K562 (cell line): ENCODE data around the gene BICC1. TPM values are rescaled to one million over a fixed set of nuclear protein-coding genes. Genes with fewer than 3 reads are reported as not detected.

Experiments used
- ATAC-seq: fragments of 200-7000 bp; cut with Tn5 transposase; 3 replicates; pipeline ENCODE4 v1.9.1; 2020; ENCODE audit warnings: moderate library complexity
- BruUV-seq: library from RNA; stranded (reverse); fragments of 400-500 nt; replicated peaks from 2 replicates; lab custom pipeline; 2021; lab: Mats Ljungman, UMichigan
- CTCF ChIA-PET: fragments of 300-600 bp; formaldehyde crosslinking; extraction: SDS; loops from one replicate; lab custom pipeline; 2021; ENCODE audit warnings: low intra/inter-chr PET ratio; lab: Yijun Ruan, JAX
- POLR2A ChIA-PET: fragments of 300-600, 350-650 bp; sonication (Branson Sonifier 250); formaldehyde crosslinking; extraction: SDS; loops from one replicate; lab custom pipeline; 2021; ENCODE audit warnings: antibody characterized with exemption, inconsistent platforms; lab: Yijun Ruan, JAX
- DNase-seq, 4 experiments: peaks; one replicate each; pipeline versions ENCODE4 v3.0.0 to v3.0.0-alpha.2; 2011 to 2018; ENCODE audit warnings: low spot score in 3 of 4, mixed read lengths in 3 of 4; ENCODE audit errors: extremely low read depth in 1 of 4
- FAIRE-seq: peaks from 2 replicates; lab custom pipeline; 2011; peaks lifted over from hg19 to GRCh38; lab: Jason Lieb, UNC
- H2AFZ ChIP-seq: 2 replicates; pipeline ENCODE4 v1.6.0; 2011; ENCODE audit warnings: low read depth, low read length, control low read depth, inconsistent platforms
- H3K27ac ChIP-seq: fragments of 200-600 bp; 3 replicates; pipeline ENCODE4 v1.8.0; 2011; ENCODE audit warnings: low read depth, mild to moderate bottlenecking, control low read depth, inconsistent platforms, low read length, moderate library complexity, mixed read lengths; ENCODE audit errors: extremely low read depth
- H3K27me3 ChIP-seq, 2 experiments: fragments of 300-600 bp in 1 of 2; 2 replicates in 1 of 2; 3 replicates in 1 of 2; pipeline versions ENCODE4 v1.6.0 to v1.8.0; 2011; ENCODE audit warnings: inconsistent platforms in 2 of 2, low read length in 2 of 2, mild to moderate bottlenecking in 1 of 2, mixed read lengths in 1 of 2, moderate library complexity in 1 of 2; ENCODE audit not compliant: control insufficient read depth in 2 of 2, insufficient read depth in 2 of 2
- H3K36me3 ChIP-seq: fragments of 300-600 bp; 3 replicates; pipeline ENCODE4 v1.8.0; 2011; ENCODE audit warnings: mild to moderate bottlenecking, low read length, inconsistent platforms; ENCODE audit not compliant: control insufficient read depth, insufficient read depth
- H3K4me1 ChIP-seq, 2 experiments: fragments of 200-600 bp in 1 of 2; replicated peaks in 1 of 2; 2 replicates in 1 of 2; 3 replicates in 1 of 2; pipeline versions ENCODE4 v1.5.1 to v1.8.0; 2011; ENCODE audit warnings: inconsistent platforms in 2 of 2, low read length in 2 of 2, mild to moderate bottlenecking in 1 of 2, mixed read lengths in 1 of 2, moderate library complexity in 1 of 2; ENCODE audit not compliant: control insufficient read depth in 2 of 2, insufficient read depth in 2 of 2
- H3K4me2 ChIP-seq: 2 replicates; pipeline ENCODE4 v1.6.1; 2011; ENCODE audit warnings: low read length, control low read depth, inconsistent platforms, mixed read lengths; ENCODE audit not compliant: insufficient read depth
- H3K4me3 ChIP-seq: fragments of 200-600 bp; sonication (generic), shearing (Covaris generic); 2 replicates; pipeline ENCODE4 v1.5.1; 2016; ENCODE audit warnings: control low read depth, inconsistent platforms
- H3K79me2 ChIP-seq: fragments of 200-600 bp; 3 replicates; pipeline ENCODE4 v1.8.0; 2011; ENCODE audit warnings: low read length, inconsistent platforms; ENCODE audit not compliant: control insufficient read depth, insufficient read depth
- H3K9ac ChIP-seq, 2 experiments: 2 replicates each; pipeline versions ENCODE4 v1.6.0 to v1.6.1; 2011; ENCODE audit warnings: low read depth in 2 of 2, low read length in 2 of 2, control low read depth in 1 of 2, inconsistent platforms in 1 of 2, mild to moderate bottlenecking in 1 of 2, mixed read lengths in 1 of 2; ENCODE audit not compliant: insufficient read depth in 1 of 2
- H3K9me1 ChIP-seq: one replicate; pipeline ENCODE4 v1.6.0; 2011; ENCODE audit warnings: inconsistent platforms, mild to moderate bottlenecking, low read length, moderate library complexity; ENCODE audit not compliant: control insufficient read depth, insufficient read depth
- H3K9me3 ChIP-seq: replicated peaks from 2 replicates; pipeline ENCODE4 v1.5.1; 2011; ENCODE audit warnings: low read depth, low read length, inconsistent platforms; ENCODE audit not compliant: control insufficient read depth, insufficient read depth
- H4K20me1 ChIP-seq: replicated peaks from 2 replicates; pipeline ENCODE4 v1.6.1; 2011; ENCODE audit warnings: low read length, inconsistent platforms, mixed read lengths; ENCODE audit not compliant: control insufficient read depth, insufficient read depth
- CEBPG ChIP-seq, 3 experiments: fragments of 200-800 bp in 1 of 3; sonication (Bioruptor generic) in 1 of 3; sonication (generic) in 1 of 3; formaldehyde crosslinking in 1 of 3; IDR thresholded peaks in 2 of 3; conservative IDR thresholded peaks in 1 of 3; 2 replicates each; pipeline versions ENCODE4 v1.6.1 to v1.8.0; 2016 to 2022; ENCODE audit warnings: missing compliant biosample characterization in 2 of 3, missing genetic modification characterization in 2 of 3, mild to moderate bottlenecking in 1 of 3, missing genetic modification reagents in 1 of 3
- MAFF ChIP-seq: IDR thresholded peaks from 2 replicates; pipeline ENCODE4 v1.6.1; 2012; ENCODE audit warnings: low read length, improper control_type of control experiment
- PHF8 ChIP-seq: fragments of 200-600 bp; sonication (generic); IDR thresholded peaks from 2 replicates; pipeline ENCODE4 v1.6.1; 2012; ENCODE audit warnings: mixed run types, mild to moderate bottlenecking, inconsistent platforms, low read length, moderate library complexity, borderline replicate concordance
- PTBP1 ChIP-seq: fragments of 200-400 bp; formaldehyde crosslinking; IDR thresholded peaks from 2 replicates; pipeline ENCODE4 v1.6.1; 2017; ENCODE audit warnings: low read depth, low read length
- SOX6 ChIP-seq: fragments of 450-650 bp; IDR thresholded peaks from 2 replicates; pipeline ENCODE4 v1.6.1; 2014; ENCODE audit warnings: mild to moderate bottlenecking
- ZNF316 ChIP-seq: fragments of 450-650 bp; IDR thresholded peaks from 2 replicates; pipeline ENCODE4 v1.6.1; 2016
- ZSCAN32 ChIP-seq: fragments of 450-650 bp; formaldehyde crosslinking; IDR thresholded peaks from 2 replicates; pipeline ENCODE4 v1.4.0; 2020; ENCODE audit warnings: mild to moderate bottlenecking, moderate library complexity
- WGBS: fragments of 100-300 bp; shearing (Covaris generic); methylation state at CpG from one replicate; pipeline ENCODE4 v1.1.6; 2016; ENCODE audit warnings: low coverage, mixed read lengths; ENCODE audit not compliant: insufficient coverage; ENCODE audit errors: missing lambda C conversion rate; 5-methylcytosine and 5-hydroxymethylcytosine counted together
- in situ Hi-C: fragments of 300-500 bp; cut with MboI; formaldehyde crosslinking; loops from 4 replicates; pipeline ENCODE4 v1.15.0; 2018; ENCODE audit warnings: inconsistent platforms, mixed read lengths
- intact Hi-C: fragments of 100-400 bp; cut with micrococcal nuclease; formaldehyde crosslinking; loops from 2 replicates; pipeline ENCODE4 v1.14.2; 2022
- polyA plus RNA-seq, 8 experiments: library from polyadenylated mRNA; depleted of rRNA in 4 of 8; stranded (reverse) in 5 of 8; unstranded in 3 of 8; fragments of >200 nt; fragmentation: Nextera tagmentation in 2 of 8; fragmentation: Illumina TruSeq in 1 of 8; extraction: Ambion mirVana in 2 of 8; extraction: Trizol in 1 of 8; gene quantifications; 2 replicates each; pipeline versions ENCODE4 v1.2.1 to v1.2.3, GENCODE V29; 2011 to 2014; ENCODE audit warnings: inconsistent platforms in 1 of 8, missing spikeins in 1 of 8
- total RNA-seq, 7 experiments: library from RNA; depleted of rRNA in 6 of 7; stranded (reverse); fragments of >200 nt in 6 of 7; fragmentation: Illumina TruSeq in 2 of 7; extraction: Trizol in 2 of 7; gene quantifications; 2 replicates each; pipeline versions ENCODE4 v1.2.1 to v1.2.3, GENCODE V29; 2011 to 2021; ENCODE audit warnings: low replicate concordance in 1 of 7
- TF ChIP-seq, protein P1 (sequence below): fragments of 450-650 bp; formaldehyde crosslinking; IDR thresholded peaks from 2 replicates; pipeline ENCODE4 v1.4.0; 2020; ENCODE audit warnings: mild to moderate bottlenecking, mixed read lengths
- TF ChIP-seq, protein P2 (sequence below): fragments of 250-450 bp; sonication (Bioruptor Pico); IDR thresholded peaks from 2 replicates; pipeline ENCODE4 v1.4.0; 2020; ENCODE audit warnings: mild to moderate bottlenecking, moderate library complexity
- TF ChIP-seq, protein P3 (sequence below): sonication (generic); formaldehyde crosslinking; IDR thresholded peaks from 2 replicates; pipeline ENCODE4 v1.8.1; 2022; ENCODE audit warnings: missing genetic modification reagents
- TF ChIP-seq, protein P4 (sequence below): IDR thresholded peaks from 2 replicates; pipeline ENCODE4 v1.6.1; 2011; ENCODE audit not compliant: insufficient read length; ENCODE audit errors: extremely low read depth

Gene BICC1
- total and polyA plus RNA-seq, 9 of the 15 experiments (the other 6 are each of a cell fraction or from before 2014, with no cell fraction given), result not detected

DNA sequence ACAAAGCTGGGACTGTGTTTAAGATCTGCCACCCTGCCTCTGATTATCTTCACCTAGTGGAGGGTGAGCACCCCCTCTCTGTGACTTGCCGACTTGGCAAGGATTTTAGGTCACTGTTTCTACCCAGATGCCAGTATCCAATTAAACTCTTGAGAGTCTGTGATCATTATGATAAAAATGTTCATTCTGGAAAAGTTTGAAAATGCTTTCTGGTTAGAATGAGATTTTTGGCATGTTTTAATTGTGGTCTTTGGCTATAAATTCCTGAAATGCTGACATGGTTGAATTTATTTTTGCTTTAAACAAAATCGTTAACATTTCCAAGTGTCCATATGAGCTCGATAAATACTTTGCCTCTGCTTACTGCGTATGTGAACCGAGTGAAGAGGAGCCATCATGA is 221.4 kb downstream of the BICC1 start:
- Histone ChIP-seq H3K9me3 (no peaks in the 10 kb centered on the region), H4K20me1 (no peaks in the 10 kb centered on the region), H3K27me3 (no peaks in the 10 kb centered on the region), H3K9ac (no peak overlapping the region), H3K4me2 (no peak overlapping the region), H3K4me1 (no peaks in the 10 kb centered on the region), H3K36me3 (no peaks in the 10 kb centered on the region), H3K79me2 (no peaks in the 10 kb centered on the region), H3K27ac (no peak overlapping the region), H3K4me3 (no peak overlapping the region)
- FAIRE-seq (no peak), DNase-seq (no peak)
- intact Hi-C loops, result no loop called here
- in situ Hi-C loops, result no loop called here
- TF ChIP-seq PTBP1 (no peak), MAFF (peak; percentile 26; the same call in 1 of the 2 replicates), ZSCAN32 (CRISPR knock-in tag) (no peak), CEBPG (CRISPR knock-in tag; IDR thresholded peaks at IDR 0.05) (no peak), CEBPG (tag; conservative IDR thresholded peaks at IDR 0.05 in 1 of 2, IDR thresholded peaks at IDR 0.05 in 1 of 2) (no peak), ZNF316 (peak; percentile 43; the same call in 1 of the 2 replicates), PHF8 (no peak), SOX6 (no peak)
- TF ChIP-seq, protein P1, sequence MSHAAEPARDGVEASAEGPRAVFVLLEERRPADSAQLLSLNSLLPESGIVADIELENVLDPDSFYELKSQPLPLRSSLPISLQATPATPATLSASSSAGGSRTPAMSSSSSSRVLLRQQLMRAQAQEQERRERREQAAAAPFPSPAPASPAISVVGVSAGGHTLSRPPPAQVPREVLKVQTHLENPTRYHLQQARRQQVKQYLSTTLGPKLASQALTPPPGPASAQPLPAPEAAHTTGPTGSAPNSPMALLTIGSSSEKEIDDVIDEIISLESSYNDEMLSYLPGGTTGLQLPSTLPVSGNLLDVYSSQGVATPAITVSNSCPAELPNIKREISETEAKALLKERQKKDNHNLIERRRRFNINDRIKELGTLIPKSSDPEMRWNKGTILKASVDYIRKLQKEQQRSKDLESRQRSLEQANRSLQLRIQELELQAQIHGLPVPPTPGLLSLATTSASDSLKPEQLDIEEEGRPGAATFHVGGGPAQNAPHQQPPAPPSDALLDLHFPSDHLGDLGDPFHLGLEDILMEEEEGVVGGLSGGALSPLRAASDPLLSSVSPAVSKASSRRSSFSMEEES (CRISPR knock-in tag), result no peak
- TF ChIP-seq, protein P2, sequence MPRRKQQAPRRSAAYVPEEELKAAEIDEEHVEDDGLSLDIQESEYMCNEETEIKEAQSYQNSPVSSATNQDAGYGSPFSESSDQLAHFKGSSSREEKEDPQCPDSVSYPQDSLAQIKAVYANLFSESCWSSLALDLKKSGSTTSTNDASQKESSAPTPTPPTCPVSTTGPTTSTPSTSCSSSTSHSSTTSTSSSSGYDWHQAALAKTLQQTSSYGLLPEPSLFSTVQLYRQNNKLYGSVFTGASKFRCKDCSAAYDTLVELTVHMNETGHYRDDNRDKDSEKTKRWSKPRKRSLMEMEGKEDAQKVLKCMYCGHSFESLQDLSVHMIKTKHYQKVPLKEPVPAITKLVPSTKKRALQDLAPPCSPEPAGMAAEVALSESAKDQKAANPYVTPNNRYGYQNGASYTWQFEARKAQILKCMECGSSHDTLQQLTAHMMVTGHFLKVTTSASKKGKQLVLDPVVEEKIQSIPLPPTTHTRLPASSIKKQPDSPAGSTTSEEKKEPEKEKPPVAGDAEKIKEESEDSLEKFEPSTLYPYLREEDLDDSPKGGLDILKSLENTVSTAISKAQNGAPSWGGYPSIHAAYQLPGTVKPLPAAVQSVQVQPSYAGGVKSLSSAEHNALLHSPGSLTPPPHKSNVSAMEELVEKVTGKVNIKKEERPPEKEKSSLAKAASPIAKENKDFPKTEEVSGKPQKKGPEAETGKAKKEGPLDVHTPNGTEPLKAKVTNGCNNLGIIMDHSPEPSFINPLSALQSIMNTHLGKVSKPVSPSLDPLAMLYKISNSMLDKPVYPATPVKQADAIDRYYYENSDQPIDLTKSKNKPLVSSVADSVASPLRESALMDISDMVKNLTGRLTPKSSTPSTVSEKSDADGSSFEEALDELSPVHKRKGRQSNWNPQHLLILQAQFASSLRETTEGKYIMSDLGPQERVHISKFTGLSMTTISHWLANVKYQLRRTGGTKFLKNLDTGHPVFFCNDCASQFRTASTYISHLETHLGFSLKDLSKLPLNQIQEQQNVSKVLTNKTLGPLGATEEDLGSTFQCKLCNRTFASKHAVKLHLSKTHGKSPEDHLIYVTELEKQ, result no peak
- TF ChIP-seq, protein P3, sequence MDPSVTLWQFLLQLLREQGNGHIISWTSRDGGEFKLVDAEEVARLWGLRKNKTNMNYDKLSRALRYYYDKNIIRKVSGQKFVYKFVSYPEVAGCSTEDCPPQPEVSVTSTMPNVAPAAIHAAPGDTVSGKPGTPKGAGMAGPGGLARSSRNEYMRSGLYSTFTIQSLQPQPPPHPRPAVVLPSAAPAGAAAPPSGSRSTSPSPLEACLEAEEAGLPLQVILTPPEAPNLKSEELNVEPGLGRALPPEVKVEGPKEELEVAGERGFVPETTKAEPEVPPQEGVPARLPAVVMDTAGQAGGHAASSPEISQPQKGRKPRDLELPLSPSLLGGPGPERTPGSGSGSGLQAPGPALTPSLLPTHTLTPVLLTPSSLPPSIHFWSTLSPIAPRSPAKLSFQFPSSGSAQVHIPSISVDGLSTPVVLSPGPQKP, result no peak
- TF ChIP-seq, protein P4, sequence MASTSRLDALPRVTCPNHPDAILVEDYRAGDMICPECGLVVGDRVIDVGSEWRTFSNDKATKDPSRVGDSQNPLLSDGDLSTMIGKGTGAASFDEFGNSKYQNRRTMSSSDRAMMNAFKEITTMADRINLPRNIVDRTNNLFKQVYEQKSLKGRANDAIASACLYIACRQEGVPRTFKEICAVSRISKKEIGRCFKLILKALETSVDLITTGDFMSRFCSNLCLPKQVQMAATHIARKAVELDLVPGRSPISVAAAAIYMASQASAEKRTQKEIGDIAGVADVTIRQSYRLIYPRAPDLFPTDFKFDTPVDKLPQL, result no peak
- TF ChIP-seq, all 486 proteins: peak for 2
- Histone ChIP-seq H2AFZ (no peak overlapping the region), H3K9me1 (no peaks in the 10 kb centered on the region)
- no peak for ATAC-seq
- WGBS, result 3% methylated on average over 5 of the region's 5 CpGs
- CTCF ChIA-PET, result no interaction called here
- BruUV-seq, result no TSS peak
- POLR2A ChIA-PET, result no interaction called here
